ENCODE data around the gene MSRB3.

DNA sequence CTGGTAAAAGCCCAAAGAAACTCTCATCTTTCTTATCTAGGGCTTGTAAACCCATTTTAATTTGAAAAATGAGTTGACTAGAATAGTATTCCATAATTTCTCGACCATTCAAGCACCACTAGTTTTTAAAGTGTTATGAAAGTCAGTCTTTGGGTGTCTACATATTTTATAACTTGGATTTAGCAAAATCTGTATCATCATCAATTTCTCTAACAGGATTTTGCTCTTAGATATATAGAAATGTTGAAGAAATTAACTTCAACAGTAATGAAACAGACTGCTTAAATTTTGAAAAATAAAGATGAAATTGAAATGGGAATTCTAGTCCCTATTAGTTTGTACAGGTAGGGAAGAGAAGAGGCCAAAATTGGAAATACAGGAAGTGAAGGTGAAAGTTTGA lies 32.8 kb downstream of the MSRB3 start:
- TF ChIP-seq, protein P1, sequence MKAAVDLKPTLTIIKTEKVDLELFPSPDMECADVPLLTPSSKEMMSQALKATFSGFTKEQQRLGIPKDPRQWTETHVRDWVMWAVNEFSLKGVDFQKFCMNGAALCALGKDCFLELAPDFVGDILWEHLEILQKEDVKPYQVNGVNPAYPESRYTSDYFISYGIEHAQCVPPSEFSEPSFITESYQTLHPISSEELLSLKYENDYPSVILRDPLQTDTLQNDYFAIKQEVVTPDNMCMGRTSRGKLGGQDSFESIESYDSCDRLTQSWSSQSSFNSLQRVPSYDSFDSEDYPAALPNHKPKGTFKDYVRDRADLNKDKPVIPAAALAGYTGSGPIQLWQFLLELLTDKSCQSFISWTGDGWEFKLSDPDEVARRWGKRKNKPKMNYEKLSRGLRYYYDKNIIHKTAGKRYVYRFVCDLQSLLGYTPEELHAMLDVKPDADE (IDR thresholded peaks at IDR 0.05), result no peak
- TF ChIP-seq, protein P2, sequence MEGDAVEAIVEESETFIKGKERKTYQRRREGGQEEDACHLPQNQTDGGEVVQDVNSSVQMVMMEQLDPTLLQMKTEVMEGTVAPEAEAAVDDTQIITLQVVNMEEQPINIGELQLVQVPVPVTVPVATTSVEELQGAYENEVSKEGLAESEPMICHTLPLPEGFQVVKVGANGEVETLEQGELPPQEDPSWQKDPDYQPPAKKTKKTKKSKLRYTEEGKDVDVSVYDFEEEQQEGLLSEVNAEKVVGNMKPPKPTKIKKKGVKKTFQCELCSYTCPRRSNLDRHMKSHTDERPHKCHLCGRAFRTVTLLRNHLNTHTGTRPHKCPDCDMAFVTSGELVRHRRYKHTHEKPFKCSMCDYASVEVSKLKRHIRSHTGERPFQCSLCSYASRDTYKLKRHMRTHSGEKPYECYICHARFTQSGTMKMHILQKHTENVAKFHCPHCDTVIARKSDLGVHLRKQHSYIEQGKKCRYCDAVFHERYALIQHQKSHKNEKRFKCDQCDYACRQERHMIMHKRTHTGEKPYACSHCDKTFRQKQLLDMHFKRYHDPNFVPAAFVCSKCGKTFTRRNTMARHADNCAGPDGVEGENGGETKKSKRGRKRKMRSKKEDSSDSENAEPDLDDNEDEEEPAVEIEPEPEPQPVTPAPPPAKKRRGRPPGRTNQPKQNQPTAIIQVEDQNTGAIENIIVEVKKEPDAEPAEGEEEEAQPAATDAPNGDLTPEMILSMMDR (conservative IDR thresholded peaks at IDR 0.05; ENCODE audit: low read depth in 2 of 2), result no peak
